H1 (cell line): ENCODE data around the gene RHO. TPM values are rescaled to one million over a fixed set of nuclear protein-coding genes. Genes with fewer than 3 reads are reported as not detected.

ENCODE experiments used
- CTCF ChIA-PET: fragments of 300-600 bp; sonication (Branson Sonifier 250); formaldehyde crosslinking; loops from one replicate; lab custom pipeline; 2021; ENCODE audit not compliant: partially characterized antibody; lab: Charles Lee
- POLR2A ChIA-PET: fragments of 300-600 bp; sonication (Branson Sonifier 250); formaldehyde crosslinking; loops from one replicate; lab custom pipeline; 2021; ENCODE audit warnings: inconsistent platforms; ENCODE audit not compliant: partially characterized antibody; lab: Charles Lee
- DNase-seq, 2 experiments: peaks; one replicate each; pipeline versions ENCODE4 v3.0.0 to v3.0.0-alpha.2; 2010 to 2022; ENCODE audit warnings: low spot score in 2 of 2, low read depth in 1 of 2, mixed read lengths in 1 of 2
- FAIRE-seq: peaks from 2 replicates; lab custom pipeline; 2011; peaks lifted over from hg19 to GRCh38; lab: Jason Lieb, UNC
- H2AFZ ChIP-seq: 2 replicates; pipeline ENCODE4 v1.8.1; 2012; ENCODE audit warnings: low read length, inconsistent platforms
- H2AK5ac ChIP-seq: 2 replicates; pipeline ENCODE4 v1.6.1; 2013; ENCODE audit warnings: low read depth, low read length
- H2BK120ac ChIP-seq: replicated peaks from 2 replicates; pipeline ENCODE3; 2013; ENCODE audit warnings: low read depth, low read length, inconsistent platforms
- H2BK12ac ChIP-seq: 2 replicates; pipeline ENCODE4 v1.6.1; 2013; ENCODE audit warnings: low read depth, low read length
- H2BK15ac ChIP-seq: 2 replicates; pipeline ENCODE4 v1.6.1; 2013; ENCODE audit warnings: low read length
- H2BK20ac ChIP-seq: 2 replicates; pipeline ENCODE4 v1.6.1; 2013; ENCODE audit warnings: low read length
- H2BK5ac ChIP-seq: 2 replicates; pipeline ENCODE4 v1.6.1; 2013; ENCODE audit warnings: low read depth, low read length
- H3K14ac ChIP-seq: 2 replicates; pipeline ENCODE4 v1.6.1; 2013; ENCODE audit warnings: inconsistent platforms; ENCODE audit not compliant: insufficient read length
- H3K18ac ChIP-seq: 2 replicates; pipeline ENCODE4 v1.6.1; 2013; ENCODE audit warnings: low read length; ENCODE audit errors: extremely low read depth
- H3K23ac ChIP-seq: 2 replicates; pipeline ENCODE4 v1.6.1; 2013; ENCODE audit warnings: inconsistent platforms; ENCODE audit not compliant: insufficient read length
- H3K23me2 ChIP-seq: 2 replicates; pipeline ENCODE4 v1.6.1; 2013; ENCODE audit warnings: low read depth, low read length
- H3K27ac ChIP-seq: 2 replicates; pipeline ENCODE4 v1.6.1; 2011; ENCODE audit warnings: low read depth, low read length, inconsistent platforms
- H3K27me3 ChIP-seq, 4 experiments: replicated peaks in 1 of 4; 1 replicate in 1 of 4; 2 replicates in 3 of 4; pipeline versions ENCODE4 v1.6.1 to v1.8.1; 2011 to 2013; ENCODE audit warnings: low read length in 3 of 4, mild to moderate bottlenecking in 3 of 4, inconsistent platforms in 2 of 4, mixed read lengths in 2 of 4, moderate library complexity in 1 of 4; ENCODE audit not compliant: control insufficient read depth in 3 of 4, insufficient read depth in 3 of 4; ENCODE audit errors: extremely low read depth in 1 of 4
- H3K36me3 ChIP-seq, 4 experiments: 2 replicates each; pipeline versions ENCODE4 v1.6.1 to v1.8.1; 2011 to 2013; ENCODE audit warnings: mild to moderate bottlenecking in 4 of 4, low read length in 3 of 4, moderate library complexity in 2 of 4, control low read depth in 1 of 4, inconsistent platforms in 1 of 4; ENCODE audit not compliant: insufficient read depth in 4 of 4, control insufficient read depth in 2 of 4
- H3K4ac ChIP-seq: replicated peaks from 2 replicates; pipeline ENCODE3; 2013; ENCODE audit warnings: low read length, low read depth, mixed read lengths, inconsistent platforms; ENCODE audit not compliant: insufficient read length
- H3K4me1 ChIP-seq, 4 experiments: replicated peaks in 1 of 4; 1 replicate in 1 of 4; 2 replicates in 3 of 4; pipeline versions ENCODE4 v1.6.1 to v1.8.1; 2011 to 2013; ENCODE audit warnings: low read length in 3 of 4, inconsistent platforms in 2 of 4, mixed read lengths in 1 of 4; ENCODE audit not compliant: insufficient read depth in 4 of 4, control insufficient read depth in 3 of 4
- H3K4me2 ChIP-seq, 2 experiments: 2 replicates each; pipeline versions ENCODE4 v1.6.1 to v1.8.1; 2011 to 2013; ENCODE audit warnings: low read depth in 2 of 2, low read length in 2 of 2, control low read depth in 1 of 2, inconsistent platforms in 1 of 2, mild to moderate bottlenecking in 1 of 2; ENCODE audit not compliant: insufficient read depth in 1 of 2
- H3K4me3 ChIP-seq, 4 experiments: fragments of 200-600, 300-600 bp in 1 of 4; sonication (generic), shearing (Covaris generic), sonication (Bioruptor Twin) in 1 of 4; 2 replicates each; pipeline versions ENCODE4 v1.5.1 to v1.8.1; 2011 to 2016; ENCODE audit warnings: low read length in 4 of 4, low read depth in 3 of 4, control low read depth in 2 of 4, inconsistent platforms in 2 of 4, mild to moderate bottlenecking in 2 of 4, mixed read lengths in 1 of 4, moderate library complexity in 1 of 4; ENCODE audit not compliant: insufficient read depth in 2 of 4; ENCODE audit errors: extremely low read depth in 1 of 4
- H3K56ac ChIP-seq: replicated peaks from 2 replicates; pipeline ENCODE3; 2013; ENCODE audit warnings: low read depth, mild to moderate bottlenecking, mixed read lengths, low read length, inconsistent platforms; ENCODE audit not compliant: insufficient read length
- H3K79me1 ChIP-seq: 2 replicates; pipeline ENCODE4 v1.6.1; 2013; ENCODE audit warnings: low read depth, low read length, control low read depth
- H3K79me2 ChIP-seq, 2 experiments: 2 replicates each; pipeline versions ENCODE4 v1.6.1 to v1.8.1; 2012 to 2013; ENCODE audit warnings: low read length in 2 of 2, mild to moderate bottlenecking in 2 of 2, inconsistent platforms in 1 of 2; ENCODE audit not compliant: insufficient read depth in 2 of 2, control insufficient read depth in 1 of 2
- H3K9ac ChIP-seq, 4 experiments: replicated peaks in 1 of 4; 1 replicate in 1 of 4; 2 replicates in 3 of 4; pipeline versions ENCODE4 v1.6.1 to v1.8.1; 2011 to 2013; ENCODE audit warnings: low read depth in 3 of 4, low read length in 3 of 4, control low read depth in 2 of 4, mild to moderate bottlenecking in 2 of 4, moderate library complexity in 2 of 4, inconsistent platforms in 1 of 4; ENCODE audit errors: extremely low read depth in 1 of 4
- H3K9me3 ChIP-seq, 2 experiments: 2 replicates each; pipeline versions ENCODE4 v1.6.1 to v1.8.1; 2012 to 2013; ENCODE audit warnings: mild to moderate bottlenecking in 2 of 2, moderate library complexity in 2 of 2, control low read depth in 1 of 2, inconsistent platforms in 1 of 2, low read depth in 1 of 2, low read length in 1 of 2, mixed read lengths in 1 of 2; ENCODE audit not compliant: insufficient read depth in 2 of 2
- H4K20me1 ChIP-seq, 2 experiments: replicated peaks in 1 of 2; 2 replicates each; pipeline versions ENCODE3 to v1.8.1; 2011 to 2013; ENCODE audit warnings: inconsistent platforms in 2 of 2, low read length in 2 of 2, mild to moderate bottlenecking in 1 of 2; ENCODE audit not compliant: insufficient read depth in 2 of 2, control insufficient read depth in 1 of 2
- H4K5ac ChIP-seq: 2 replicates; pipeline ENCODE4 v1.6.1; 2013; ENCODE audit warnings: low read length, low read depth, mixed read lengths, inconsistent platforms; ENCODE audit not compliant: insufficient read length
- H4K8ac ChIP-seq: 2 replicates; pipeline ENCODE4 v1.8.0; 2013; ENCODE audit warnings: mild to moderate bottlenecking, moderate library complexity, low read length, inconsistent platforms; ENCODE audit not compliant: insufficient read depth; ENCODE audit errors: extremely low read depth
- H4K91ac ChIP-seq: replicated peaks from 2 replicates; pipeline ENCODE3; 2013; ENCODE audit warnings: low read length, mixed read lengths, inconsistent platforms; ENCODE audit not compliant: insufficient read length
- POU5F1 ChIP-seq: IDR thresholded peaks from 2 replicates; pipeline ENCODE4 v1.6.1; 2011; ENCODE audit warnings: low read depth, mild to moderate bottlenecking, low read length, moderate library complexity
- RXRA ChIP-seq: IDR thresholded peaks from 2 replicates; pipeline ENCODE4 v1.6.1; 2011; ENCODE audit warnings: low read depth, mild to moderate bottlenecking, low read length, moderate library complexity; ENCODE audit not compliant: insufficient read depth
- SP1 ChIP-seq: IDR thresholded peaks from 2 replicates; pipeline ENCODE4 v1.6.1; 2011; ENCODE audit warnings: low read depth, low read length
- SP2 ChIP-seq: IDR thresholded peaks from 2 replicates; pipeline ENCODE4 v1.6.1; 2012; ENCODE audit warnings: mild to moderate bottlenecking, low read length, inconsistent platforms
- SP4 ChIP-seq: IDR thresholded peaks from 2 replicates; pipeline ENCODE4 v1.6.1; 2012; ENCODE audit warnings: low read length, inconsistent platforms
- TBP ChIP-seq: IDR thresholded peaks from 2 replicates; pipeline ENCODE4 v1.6.1; 2011; ENCODE audit warnings: low read depth, low read length, improper control_type of control experiment
- TCF12 ChIP-seq: IDR thresholded peaks from 2 replicates; pipeline ENCODE4 v1.6.1; 2011; ENCODE audit warnings: low read depth, mild to moderate bottlenecking, low read length
- TEAD4 ChIP-seq: IDR thresholded peaks from 2 replicates; pipeline ENCODE4 v1.6.1; 2012; ENCODE audit warnings: low read depth, low read length, inconsistent platforms, mixed read lengths
- YY1 ChIP-seq: IDR thresholded peaks from 2 replicates; pipeline ENCODE4 v1.6.1; 2011; ENCODE audit warnings: low read depth, mild to moderate bottlenecking, low read length
- WGBS, 2 experiments: shearing (Covaris generic) in 1 of 2; methylation state at CpG; one replicate each; pipeline versions ENCODE4 v1.1.6 to v1.1.7; 2013 to 2015; ENCODE audit warnings: low lambda C conversion rate in 2 of 2, mixed read lengths in 2 of 2, inconsistent platforms in 1 of 2, low coverage in 1 of 2, missing lambda C conversion rate in 1 of 2; ENCODE audit not compliant: insufficient replicate concordance in 2 of 2, insufficient coverage in 1 of 2, insufficient read length in 1 of 2; ENCODE audit errors: extremely low coverage in 1 of 2, missing lambda C conversion rate in 1 of 2; 5-methylcytosine and 5-hydroxymethylcytosine counted together
- polyA plus RNA-seq, 7 experiments: library from polyadenylated mRNA; depleted of rRNA in 3 of 7; stranded (reverse) in 5 of 7; unstranded in 2 of 7; fragments of >200 nt in 5 of 7; fragments of 200-250 nt in 2 of 7; gene quantifications; 1 replicate in 5 of 7; 2 replicates in 1 of 7; 4 replicates in 1 of 7; pipeline versions ENCODE4 v1.2.1 to v1.2.3, GENCODE V29; 2011 to 2013; ENCODE audit warnings: missing spikeins in 2 of 7, mixed read lengths in 2 of 7
- total RNA-seq: library from RNA; stranded (reverse); fragmentation: NEBNext Ultra II Directional; extraction: Animal tissue kit (Norgen Biotek cat#: 25700); gene quantifications from 2 replicates; pipeline ENCODE4 v1.2.1, GENCODE V29; 2021

Gene RHO
- total and polyA plus RNA-seq, 2 of the 8 experiments (the other 6 are each of a cell fraction or from before 2014, with no cell fraction given), result not detected

- Histone ChIP-seq H3K23me2 (no peaks in the 10 kb centered on the region), H4K5ac (no peak overlapping the region), H3K14ac (no peak overlapping the region), H2BK12ac (no peak overlapping the region), H2AK5ac (no peak overlapping the region), H3K23ac (no peak overlapping the region), H2BK120ac (no peak overlapping the region), H4K20me1 (no peaks in the 10 kb centered on the region), H4K91ac (no peak overlapping the region), H3K79me2 (no peaks in the 10 kb centered on the region), H2BK20ac (no peak overlapping the region), H3K4ac (no peak overlapping the region), H3K27ac (no peak overlapping the region), H3K79me1 (no peaks in the 10 kb centered on the region), H3K27me3 (no peaks in the 10 kb centered on the region), H3K36me3 (no peaks in the 10 kb centered on the region), H3K4me1 (peaks cover 0 to 9% (median 2%) of the 10 kb centered on the region in 4 experiments; a peak in 3 of 7 replicates), H2AFZ (no peak overlapping the region), H3K56ac (no peak overlapping the region), H2BK15ac (no peak overlapping the region), H2BK5ac (no peak overlapping the region), H3K4me3 (no peak overlapping the region), H3K9ac (no peak overlapping the region), H4K8ac (no peak overlapping the region; the same call in 1 of the 2 replicates), H3K18ac (no peak overlapping the region), H3K9me3 (no peaks in the 10 kb centered on the region), H3K4me2 (no peak overlapping the region)
- FAIRE-seq, result no peak
- ChIA-PET POLR2A (interaction anchor here (1.6 kb wide), 1 partner anchor 12 kb away, joined by 7 read pairs; no protein-coding TSS in a partner anchor), CTCF (interaction anchor here (0.6 to 1.9 kb wide), 6 partner anchors 9 to 378 kb away, joined by 3 to 5 read pairs (median 4); no protein-coding TSS in a partner anchor)
- WGBS, 2 experiments, result 89% methylated on average over 5 of the region's 5 CpGs; no CpG with 5 or more reads in 1 of the 2 experiments
- TF ChIP-seq SP1, result no peak
- TF ChIP-seq RXRA, result no peak
- TF ChIP-seq TBP, result no peak
- no peak for TF ChIP-seq POU5F1
- TF ChIP-seq TCF12, result no peak
- no peak for TF ChIP-seq YY1
- TF ChIP-seq TEAD4, result no peak
- no peak for TF ChIP-seq SP4
- no peak for TF ChIP-seq SP2
- DNase-seq, result no peak
These were observed 5.5 kb upstream of the RHO start for GRCh38 chr3:129522953-129523352.
